Loucy (cell line): ENCODE data around the gene LYRM4.

ENCODE experiments used
- H2AFZ ChIP-seq: fragments of 200-600 bp; sonication (generic); 2 replicates; pipeline ENCODE4 v1.6.0; 2016; ENCODE audit warnings: antibody characterized with exemption, mild to moderate bottlenecking, low read length, moderate library complexity
- H3F3A ChIP-seq: fragments of 200-600 bp; 2 replicates; pipeline ENCODE4 v1.6.0; 2016; ENCODE audit warnings: antibody characterized with exemption, low read depth, mild to moderate bottlenecking
- H3K27me3 ChIP-seq: fragments of 200-600 bp; sonication (generic); 2 replicates; pipeline ENCODE4 v1.6.1; 2014; ENCODE audit warnings: low read length, mild to moderate bottlenecking; ENCODE audit not compliant: insufficient read depth, poor library complexity, severe bottlenecking
- H3K36me3 ChIP-seq: fragments of 200-600 bp; sonication (generic); 2 replicates; pipeline ENCODE4 v1.6.1; 2016; ENCODE audit warnings: low read length; ENCODE audit not compliant: insufficient read depth
- H3K4me1 ChIP-seq: fragments of 200-600 bp; sonication (generic); 2 replicates; pipeline ENCODE4 v1.5.1; 2014; ENCODE audit warnings: low read length, mild to moderate bottlenecking; ENCODE audit not compliant: insufficient read depth, poor library complexity, severe bottlenecking
- H3K4me2 ChIP-seq: fragments of 200-600 bp; sonication (generic); 2 replicates; pipeline ENCODE4 v1.6.0; 2014; ENCODE audit warnings: antibody characterized with exemption, low read length, low read depth, mild to moderate bottlenecking; ENCODE audit not compliant: poor library complexity, severe bottlenecking
- H3K4me3 ChIP-seq: fragments of 200-600 bp; sonication (generic); 2 replicates; pipeline ENCODE4 v1.5.1; 2014; ENCODE audit warnings: low read length, mild to moderate bottlenecking, mixed read lengths; ENCODE audit not compliant: poor library complexity, severe bottlenecking
- H3K79me2 ChIP-seq: fragments of 200-600 bp; sonication (generic); 2 replicates; pipeline ENCODE4 v1.6.1; 2014; ENCODE audit warnings: low read length; ENCODE audit not compliant: insufficient read depth
- H3K9ac ChIP-seq: fragments of 200-600 bp; sonication (generic); 2 replicates; pipeline ENCODE4 v1.6.0; 2014; ENCODE audit warnings: mild to moderate bottlenecking, low read depth, low read length, moderate library complexity; ENCODE audit not compliant: poor library complexity, severe bottlenecking
- H3K9me2 ChIP-seq: fragments of 200-600 bp; sonication (generic); replicated peaks from 2 replicates; pipeline ENCODE4 v1.6.1; 2016; ENCODE audit warnings: low read depth, low read length, mixed read lengths
- H3K9me3 ChIP-seq: fragments of 200-600 bp; sonication (generic); 2 replicates; pipeline ENCODE4 v1.6.1; 2014; ENCODE audit warnings: mild to moderate bottlenecking, antibody characterized with exemption, low read length, low read depth; ENCODE audit not compliant: insufficient read depth
- H4K20me1 ChIP-seq: fragments of 200-600 bp; sonication (generic); 2 replicates; pipeline ENCODE4 v1.6.0; 2014; ENCODE audit warnings: antibody characterized with exemption, low read length, mild to moderate bottlenecking; ENCODE audit not compliant: insufficient read depth, poor library complexity, severe bottlenecking
- EZH2phosphoT487 ChIP-seq: fragments of 200-600 bp; IDR thresholded peaks from 2 replicates; pipeline ENCODE4 v1.6.1; 2018; ENCODE audit warnings: antibody characterized with exemption, mild to moderate bottlenecking, moderate library complexity, borderline replicate concordance
- TF ChIP-seq, protein P1 (sequence below): fragments of 200-600 bp; sonication (generic); conservative IDR thresholded peaks from 2 replicates; pipeline ENCODE4 v1.5.1; 2014; ENCODE audit warnings: mild to moderate bottlenecking, antibody characterized with exemption, low read length

LYRM4 gene

DNA sequence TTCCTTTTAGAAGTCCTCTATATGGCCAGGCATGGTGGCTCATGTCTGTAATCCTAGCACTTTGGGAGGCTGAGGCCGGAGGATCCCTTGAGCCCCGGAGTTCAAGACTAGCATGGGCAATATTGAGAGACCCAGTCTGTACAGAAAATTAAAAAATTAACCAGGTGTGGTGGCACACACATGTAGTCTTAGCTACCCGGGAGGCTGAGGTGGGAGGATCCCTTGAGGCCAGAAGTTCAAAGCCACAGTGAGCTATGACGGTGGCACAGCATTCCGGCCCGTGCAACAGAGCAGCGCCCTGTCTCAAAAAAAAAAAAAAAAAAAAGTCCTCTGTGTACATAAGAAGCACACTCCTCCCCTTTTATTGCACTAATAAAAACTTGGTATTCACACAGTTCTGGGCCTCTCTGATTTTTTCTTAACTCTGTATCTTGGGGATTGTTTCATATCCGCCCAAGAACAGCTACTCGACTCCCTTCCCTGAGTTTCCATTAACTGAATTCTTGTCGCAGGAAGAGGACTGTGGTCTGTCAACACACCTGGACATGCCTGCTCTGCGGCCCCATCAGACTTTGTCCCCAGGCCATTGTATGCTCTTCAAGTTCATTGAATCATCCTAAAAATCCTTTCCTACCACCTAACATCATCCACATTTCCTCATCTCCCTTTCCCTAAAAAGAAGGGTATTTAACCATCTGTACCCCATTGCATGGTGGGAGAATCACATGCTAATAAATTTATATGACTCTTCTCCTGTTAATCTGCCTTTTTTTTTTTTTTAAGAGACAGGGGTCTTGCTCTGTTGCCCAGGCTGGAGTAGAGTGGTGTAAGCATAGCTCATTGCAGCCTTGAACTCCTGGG lies 201.5 kb downstream of the LYRM4 start:
- H3K9me2 ChIP-seq: no peaks in the 10 kb centered on the region
- H3K9ac ChIP-seq: no peak overlapping the region
- no peaks in the 10 kb centered on the region for H3K27me3 ChIP-seq
- no peak for TF ChIP-seq EZH2phosphoT487
- TF ChIP-seq, protein P1, sequence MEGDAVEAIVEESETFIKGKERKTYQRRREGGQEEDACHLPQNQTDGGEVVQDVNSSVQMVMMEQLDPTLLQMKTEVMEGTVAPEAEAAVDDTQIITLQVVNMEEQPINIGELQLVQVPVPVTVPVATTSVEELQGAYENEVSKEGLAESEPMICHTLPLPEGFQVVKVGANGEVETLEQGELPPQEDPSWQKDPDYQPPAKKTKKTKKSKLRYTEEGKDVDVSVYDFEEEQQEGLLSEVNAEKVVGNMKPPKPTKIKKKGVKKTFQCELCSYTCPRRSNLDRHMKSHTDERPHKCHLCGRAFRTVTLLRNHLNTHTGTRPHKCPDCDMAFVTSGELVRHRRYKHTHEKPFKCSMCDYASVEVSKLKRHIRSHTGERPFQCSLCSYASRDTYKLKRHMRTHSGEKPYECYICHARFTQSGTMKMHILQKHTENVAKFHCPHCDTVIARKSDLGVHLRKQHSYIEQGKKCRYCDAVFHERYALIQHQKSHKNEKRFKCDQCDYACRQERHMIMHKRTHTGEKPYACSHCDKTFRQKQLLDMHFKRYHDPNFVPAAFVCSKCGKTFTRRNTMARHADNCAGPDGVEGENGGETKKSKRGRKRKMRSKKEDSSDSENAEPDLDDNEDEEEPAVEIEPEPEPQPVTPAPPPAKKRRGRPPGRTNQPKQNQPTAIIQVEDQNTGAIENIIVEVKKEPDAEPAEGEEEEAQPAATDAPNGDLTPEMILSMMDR: no peak
- H3K4me3 ChIP-seq: no peak overlapping the region
- no peak overlapping the region for H3K4me2 ChIP-seq
- no peaks in the 10 kb centered on the region for H3K79me2 ChIP-seq
- H3K9me3 ChIP-seq: no peaks in the 10 kb centered on the region
- H3F3A ChIP-seq: no peaks in the 10 kb centered on the region
- no peaks in the 10 kb centered on the region for H3K4me1 ChIP-seq
- no peaks in the 10 kb centered on the region for H4K20me1 ChIP-seq
- no peak overlapping the region for H2AFZ ChIP-seq
- no peaks in the 10 kb centered on the region for H3K36me3 ChIP-seq
